Hematopoietic multipotent progenitor cell treated with erythropoietin and hydrocortisone succinate and interleukin-3 and kit ligand, for 15 days (in vitro differentiated cells): ENCODE results near the gene FAM13B.
"Not testable (repeated sequence)": the region's sequence is repeated elsewhere in the genome, so short reads cannot be mapped to it uniquely, and the experiment has no call there.

Experiments used
- DNase-seq: peaks from one replicate; pipeline ENCODE4 v3.0.0-alpha.2; 2015; ENCODE audit warnings: low spot score

FAM13B gene

GRCh38 chr5:138033907-138034306 is 1.0 kb upstream of the FAM13B start:
- no peak for DNase-seq

- no peak for DNase-seq
Observed at GRCh38 chr5:138033386-138033808, 518 bp upstream of the FAM13B start.

DNA sequence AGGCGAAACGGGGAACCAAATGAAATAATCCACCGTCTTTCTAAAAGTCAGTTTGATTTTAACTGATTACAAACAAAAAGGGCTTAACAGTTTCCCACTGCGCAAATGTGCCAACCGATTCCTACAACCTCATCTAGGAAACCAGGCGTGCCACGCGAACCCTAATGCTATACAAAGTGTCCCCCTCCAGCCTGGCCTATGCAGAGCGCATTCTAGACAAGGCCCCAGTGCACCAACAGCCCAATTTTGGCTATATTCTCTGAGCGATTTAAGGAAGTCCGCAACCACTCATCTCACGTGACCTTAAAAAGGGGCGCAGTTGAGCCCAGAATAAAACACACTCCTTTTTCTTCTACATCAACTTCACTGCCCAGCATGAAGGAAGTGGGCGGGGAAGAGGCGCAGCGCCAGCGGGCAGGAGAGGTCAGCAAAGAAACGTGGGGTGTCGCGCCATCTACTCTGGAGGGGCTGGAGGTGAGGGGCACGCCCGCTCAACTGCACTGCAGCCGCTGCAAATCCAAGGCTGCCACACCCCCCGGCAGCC is 779 bp downstream of the FAM13B start:
- no peak for DNase-seq

GRCh38 chr5:138029944-138030343 is 2.9 kb downstream of the FAM13B start:
- no peak for DNase-seq

GRCh38 chr5:138029501-138029900 is 3.4 kb downstream of the FAM13B start:
- DNase-seq: no peak

DNA sequence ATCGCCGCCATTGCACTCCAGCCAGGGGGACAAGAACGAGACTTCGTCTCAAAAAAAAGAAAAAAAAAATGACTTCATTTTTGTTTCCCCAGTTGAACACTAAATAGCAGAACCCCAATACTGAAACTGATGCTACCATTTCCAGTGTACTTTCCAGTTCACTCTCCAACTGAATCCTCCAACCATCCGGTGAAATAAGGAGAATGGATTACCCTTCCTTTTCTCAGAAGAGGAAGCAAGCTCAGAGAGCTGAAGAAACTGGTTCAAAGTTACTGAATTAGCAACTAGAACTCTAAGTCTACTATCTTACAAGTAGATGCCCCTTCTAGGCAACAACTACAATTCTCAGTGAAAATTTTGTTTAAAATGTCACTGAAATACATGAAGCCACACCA is 3.9 kb downstream of the FAM13B start:
- no peak for DNase-seq

GRCh38 chr5:138028262-138028970 is 4.5 kb downstream of the FAM13B start:
- DNase-seq: not testable (repeated sequence)

DNA sequence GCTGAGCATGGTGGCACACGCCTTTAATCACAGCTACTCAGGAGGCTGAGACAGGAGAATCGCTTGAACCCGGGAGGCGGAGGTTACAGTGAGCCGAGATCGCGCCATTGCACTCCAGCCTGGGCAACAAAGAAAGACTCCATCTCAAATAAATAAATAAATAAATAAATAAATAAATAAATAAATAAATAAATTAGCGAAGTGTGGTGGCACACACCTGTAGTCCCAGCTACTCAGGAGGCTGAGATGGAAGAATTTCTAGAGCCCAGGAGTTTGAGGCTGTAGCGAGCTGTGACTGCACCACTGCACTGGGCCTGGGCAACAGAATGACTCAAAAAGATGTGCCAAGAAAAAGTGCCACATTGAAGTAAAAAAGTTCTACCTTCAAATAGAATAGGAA is 6.1 kb downstream of the FAM13B start:
- DNase-seq: not testable (repeated sequence)

DNA sequence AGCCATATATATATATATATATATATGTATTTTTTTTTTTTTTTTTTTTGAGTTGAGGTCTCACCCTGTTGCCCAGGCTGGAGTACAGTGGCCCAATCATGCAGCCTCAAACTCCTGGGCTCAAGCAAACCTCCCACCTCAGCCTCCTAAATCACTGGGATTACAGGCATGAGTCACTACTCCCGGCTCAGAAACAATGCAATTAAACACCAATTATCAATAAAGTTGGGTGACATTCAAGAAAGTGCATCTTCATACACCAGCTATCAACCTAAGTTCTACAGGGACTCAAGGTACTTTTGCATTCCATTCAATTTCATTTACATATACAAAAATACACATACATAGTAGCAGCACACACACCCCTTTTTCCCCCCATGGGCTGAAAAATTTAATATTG is 7.6 kb downstream of the FAM13B start:
- DNase-seq: no peak

DNA sequence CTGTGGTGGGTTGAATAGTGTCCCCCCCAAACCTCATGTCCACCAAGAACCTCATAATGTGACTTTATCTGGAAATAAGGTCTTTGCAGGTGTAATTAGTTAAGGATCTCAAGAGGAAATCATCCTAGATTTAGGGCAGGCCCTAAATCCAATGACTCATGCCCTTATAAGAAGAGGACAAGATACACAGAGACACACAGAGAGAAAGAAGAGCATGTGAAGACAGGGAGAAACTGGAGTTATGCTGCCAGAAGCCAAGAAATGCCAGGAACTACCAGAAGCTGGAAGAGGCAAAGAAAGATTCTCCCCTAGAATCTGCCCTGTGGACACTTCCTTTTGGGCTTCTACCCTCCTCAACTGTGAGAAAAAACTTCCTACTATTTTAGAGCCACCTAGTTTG is 8.8 kb downstream of the FAM13B start:
- no peak for DNase-seq

- no peak for DNase-seq
Observed at GRCh38 chr5:138022912-138023311, 10.0 kb downstream of the FAM13B start.

DNA sequence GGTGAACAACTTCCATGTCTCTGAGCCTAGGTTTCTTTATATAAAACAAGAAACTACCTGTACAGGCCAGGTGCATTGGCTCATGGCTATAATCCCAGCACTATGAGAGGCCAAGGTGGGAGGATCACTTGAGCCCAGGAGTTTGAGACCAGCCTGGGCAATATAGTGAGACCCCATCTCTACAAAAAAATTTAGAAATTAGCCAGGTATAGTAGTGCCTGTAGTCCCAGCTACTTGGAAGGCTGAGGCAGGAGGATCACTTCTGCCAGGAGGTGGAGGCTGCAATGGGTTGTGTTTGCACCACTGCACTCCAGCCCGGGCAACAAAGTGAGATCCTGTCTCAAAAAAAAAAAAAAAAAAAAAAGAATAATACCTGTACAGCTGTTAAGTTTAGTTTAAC is 11.1 kb downstream of the FAM13B start:
- DNase-seq: no peak

DNA sequence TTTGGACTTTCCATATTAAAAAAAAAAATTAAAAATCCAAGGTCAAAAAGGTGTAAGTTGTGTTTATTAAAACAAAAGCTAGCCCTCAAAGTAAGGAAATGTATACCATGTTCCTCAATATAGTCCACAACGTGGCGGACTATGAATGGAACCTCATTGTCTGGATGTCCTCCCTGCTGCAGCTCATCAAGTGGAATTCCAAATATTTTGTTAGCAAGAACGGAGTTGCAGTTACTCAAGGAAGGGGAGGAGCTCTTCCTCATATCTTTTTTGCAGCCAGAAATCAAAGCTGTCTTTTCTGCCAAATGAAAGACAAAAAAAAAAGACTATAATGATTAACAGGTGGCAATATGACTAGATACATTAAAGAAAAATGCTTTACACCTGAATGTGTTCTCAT is 14.0 kb downstream of the FAM13B start:
- no peak for DNase-seq

- no peak for DNase-seq
Observed at GRCh38 chr5:138015916-138016315, 17.0 kb downstream of the FAM13B start.

GRCh38 chr5:138011991-138012390 is 20.9 kb downstream of the FAM13B start:
- DNase-seq: no peak

DNA sequence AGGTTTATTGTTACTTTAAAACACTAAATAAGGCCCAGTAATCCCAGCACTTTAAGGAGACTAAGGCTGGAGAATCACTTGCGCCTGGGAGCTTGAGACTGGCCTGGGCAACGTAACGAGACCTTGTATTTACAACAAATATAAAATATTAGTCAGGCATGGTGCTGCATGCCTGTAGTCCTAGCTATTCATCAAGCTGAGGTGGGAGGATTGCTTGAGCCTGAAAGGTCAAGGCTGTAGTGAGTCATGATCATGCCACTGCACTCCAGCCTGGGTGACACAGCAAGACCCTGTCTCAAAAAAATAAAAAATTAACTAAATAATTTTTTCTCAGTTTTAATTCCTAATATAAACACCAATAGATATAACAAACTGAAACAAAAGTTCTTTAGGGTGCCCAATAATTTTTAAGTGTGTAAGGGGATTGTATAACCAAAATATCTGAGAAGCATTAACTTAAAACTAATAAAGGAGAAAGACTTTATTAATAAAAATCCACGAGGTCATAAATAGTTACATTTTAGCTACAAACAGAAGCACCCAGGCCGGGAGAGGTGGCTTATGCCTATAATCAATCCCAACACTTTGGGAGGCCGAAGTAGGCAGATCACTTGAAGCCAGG is 32.7 kb downstream of the FAM13B start:
- DNase-seq: no peak

GRCh38 chr5:137997726-137998213 is 35.1 kb downstream of the FAM13B start:
- no peak for DNase-seq

DNA sequence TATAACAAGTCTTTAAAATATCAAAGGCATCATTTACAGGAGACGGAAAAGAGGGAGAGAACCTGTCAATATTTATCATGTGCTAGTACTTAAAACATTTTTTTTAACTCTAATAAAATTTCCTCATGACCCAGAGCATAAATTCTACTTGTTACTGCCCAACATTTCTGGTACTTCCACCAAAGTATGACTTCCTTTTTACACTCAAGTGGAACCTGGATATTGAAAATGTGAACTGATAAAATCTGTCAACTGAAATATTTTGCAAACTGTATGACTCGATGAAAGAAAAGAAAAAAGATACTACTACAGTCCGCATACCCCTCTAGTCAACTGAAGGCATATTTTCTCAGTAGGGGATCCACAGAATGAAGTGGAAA is 37.1 kb downstream of the FAM13B start:
- DNase-seq: no peak

DNA sequence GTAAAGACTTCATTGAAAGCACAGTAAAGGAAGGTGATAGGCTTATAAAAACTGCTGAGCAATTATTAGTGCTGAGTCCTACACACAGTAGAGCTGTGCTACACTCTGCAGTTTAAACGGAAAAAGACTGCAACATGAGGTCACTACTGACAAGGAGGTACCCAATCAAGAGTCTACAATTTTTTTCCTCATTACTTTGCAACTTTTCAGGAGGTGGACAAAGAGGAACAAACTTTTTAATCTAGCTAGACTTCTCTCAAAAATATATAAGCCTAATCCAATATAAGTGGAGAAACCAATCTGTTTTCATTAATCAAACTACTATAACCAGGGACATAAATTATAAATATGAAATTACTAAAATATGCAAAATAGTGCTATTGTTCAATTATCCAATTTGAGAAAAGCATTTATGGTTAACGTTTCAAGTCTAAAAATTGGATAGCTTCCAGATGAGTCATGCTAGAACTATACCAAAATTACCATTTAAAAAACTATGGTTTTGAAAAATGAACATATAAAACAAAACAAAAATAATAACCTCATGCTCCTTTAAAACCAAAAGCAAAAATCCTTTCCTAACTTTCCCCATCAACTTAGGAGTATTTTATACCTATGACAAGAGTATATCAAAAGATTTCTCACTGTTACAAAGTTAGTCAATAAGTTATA is 37.7 kb downstream of the FAM13B start:
- peak; percentile 55 for DNase-seq

DNA sequence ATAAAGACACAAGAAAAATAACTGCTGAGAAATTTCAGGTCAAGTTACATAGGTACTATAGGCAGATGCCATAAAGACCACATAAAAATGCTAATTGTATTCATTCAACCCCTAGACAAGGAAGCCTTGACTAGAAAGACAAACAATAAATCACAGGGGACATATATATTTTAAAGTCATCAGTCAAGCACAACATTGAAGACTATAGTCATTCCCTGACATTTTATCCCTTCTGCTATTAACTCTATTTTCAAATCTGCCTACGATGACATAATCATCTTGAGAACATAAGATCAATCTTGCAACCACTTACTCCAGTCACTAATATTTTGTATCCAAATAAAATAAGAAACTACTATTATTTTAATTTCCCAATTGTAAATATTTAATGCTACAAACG is 38.3 kb downstream of the FAM13B start:
- DNase-seq: no peak

DNA sequence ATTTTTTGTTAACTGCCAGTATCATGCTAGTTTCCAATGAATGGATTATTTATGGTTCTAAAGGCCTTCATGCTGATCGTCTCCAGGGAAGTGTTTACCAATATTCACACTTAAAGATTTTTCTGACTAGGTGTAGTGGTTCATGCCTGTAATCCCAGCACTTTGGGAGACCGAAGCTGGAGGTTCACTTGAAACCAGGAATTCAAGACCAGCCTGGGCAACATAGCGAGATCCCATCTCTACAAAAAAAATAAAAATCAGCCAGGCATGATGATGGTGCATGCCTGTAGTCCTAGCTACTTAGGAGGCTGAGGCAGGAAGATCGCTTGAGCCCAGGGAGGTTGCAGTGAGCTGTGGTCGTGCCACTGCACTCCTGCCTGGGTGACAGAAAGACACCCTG is 43.5 kb downstream of the FAM13B start:
- no peak for DNase-seq

DNA sequence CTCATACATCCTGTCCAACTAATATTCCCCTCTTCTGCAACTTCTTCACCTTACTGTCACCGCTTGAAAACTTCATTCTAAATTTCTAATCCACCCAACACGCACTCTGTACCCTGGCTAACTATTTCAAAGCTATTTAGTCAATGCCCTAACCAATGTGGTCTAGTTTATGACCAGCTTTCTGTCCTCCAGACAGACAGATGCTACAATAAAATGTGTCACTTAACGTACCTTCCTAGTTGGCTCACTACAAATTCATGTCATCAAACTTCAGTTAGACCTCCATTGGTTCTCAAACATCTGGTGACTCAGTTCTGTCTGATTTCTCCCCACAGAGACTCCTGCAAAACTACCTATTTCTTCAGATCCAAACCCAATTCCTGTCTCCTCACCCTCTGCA is 57.7 kb downstream of the FAM13B start:
- no peak for DNase-seq

DNA sequence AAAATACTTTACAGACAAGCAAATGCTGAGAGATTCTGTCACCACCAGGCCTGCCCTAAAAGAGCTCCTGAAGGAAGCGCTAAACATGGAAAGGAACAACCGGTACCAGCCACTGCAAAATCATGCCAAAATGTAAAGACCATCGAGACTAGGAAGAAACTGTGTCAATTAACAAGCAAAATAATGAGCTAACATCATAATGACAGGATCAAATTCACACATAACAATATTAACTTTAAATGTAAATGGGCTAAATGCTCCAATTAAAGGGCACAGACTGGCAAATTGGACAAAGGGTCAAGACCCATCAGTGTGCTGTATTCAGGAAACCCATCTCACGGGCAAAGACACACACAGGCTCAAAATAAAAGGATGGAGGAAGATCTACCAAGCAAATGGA is 62.5 kb downstream of the FAM13B start:
- DNase-seq: not testable (repeated sequence)
